HEK293 (cell line): Measurements from ENCODE around the gene INTS7.

Experiments used
- CTCF ChIA-PET: fragments of 350-600 bp; formaldehyde crosslinking; extraction: SDS; loops from one replicate; lab custom pipeline; 2021; ENCODE audit warnings: antibody characterized with exemption; lab: Yijun Ruan, JAX
- POLR2A ChIA-PET: fragments of 300-600 bp; formaldehyde crosslinking; extraction: SDS; loops from one replicate; lab custom pipeline; 2020; ENCODE audit warnings: antibody characterized with exemption, inconsistent platforms; lab: Yijun Ruan, JAX
- H3K27ac ChIP-seq: fragments of 200-500 bp; sonication (Bioruptor generic); 2 replicates; pipeline ENCODE4 v1.5.1; 2014; ENCODE audit warnings: low read depth, low read length, control low read depth, inconsistent platforms; ENCODE audit errors: extremely low read depth
- H3K36me3 ChIP-seq, 2 experiments: fragments of 200-500 bp in 1 of 2; sonication (Bioruptor generic) in 1 of 2; 1 replicate in 1 of 2; 2 replicates in 1 of 2; pipeline ENCODE4 v1.5.1; 2014 to 2017; ENCODE audit warnings: inconsistent platforms in 2 of 2, low read length in 2 of 2; ENCODE audit not compliant: control insufficient read depth in 2 of 2, insufficient read depth in 1 of 2
- H3K4me1 ChIP-seq: fragments of 200-500 bp; sonication (Bioruptor generic); 2 replicates; pipeline ENCODE4 v1.5.1; 2014; ENCODE audit warnings: mild to moderate bottlenecking, low read length, inconsistent platforms; ENCODE audit not compliant: control insufficient read depth, insufficient read depth
- H3K4me3 ChIP-seq: 2 replicates; pipeline ENCODE4 v1.5.1; 2011; ENCODE audit warnings: low read depth, mild to moderate bottlenecking, control low read depth, low read length, moderate library complexity
- H3K9me3 ChIP-seq: fragments of 200-500 bp; sonication (Bioruptor generic); 2 replicates; pipeline ENCODE4 v1.5.1; 2014; ENCODE audit warnings: low read depth, low read length, inconsistent platforms; ENCODE audit not compliant: control insufficient read depth, insufficient read depth
- GLIS1 ChIP-seq: fragments of 450-650 bp; formaldehyde crosslinking; IDR thresholded peaks from 2 replicates; pipeline ENCODE4 v1.5.1; 2016; ENCODE audit warnings: missing biosample characterization, missing genetic modification characterization
- HOXC10 ChIP-seq: sonication (generic); formaldehyde crosslinking; IDR thresholded peaks from 2 replicates; pipeline ENCODE4 v1.8.1; 2023; ENCODE audit warnings: mild to moderate bottlenecking, missing genetic modification reagents
- PRDM4 ChIP-seq: fragments of 450-650 bp; formaldehyde crosslinking; IDR thresholded peaks from 2 replicates; pipeline ENCODE4 v1.5.1; 2017; ENCODE audit warnings: missing biosample characterization, missing genetic modification characterization
- ZBTB21 ChIP-seq: fragments of 450-650 bp; formaldehyde crosslinking; IDR thresholded peaks from 2 replicates; pipeline ENCODE4 v1.5.1; 2017; ENCODE audit warnings: missing biosample characterization, missing genetic modification characterization
- ZBTB26 ChIP-seq: fragments of 450-650 bp; formaldehyde crosslinking; optimal IDR thresholded peaks from 2 replicates; pipeline ENCODE3; 2016; ENCODE audit warnings: missing biosample characterization, mild to moderate bottlenecking, missing genetic modification characterization
- ZBTB6 ChIP-seq: fragments of 450-650 bp; formaldehyde crosslinking; IDR thresholded peaks from 2 replicates; pipeline ENCODE4 v1.5.1; 2017; ENCODE audit warnings: missing biosample characterization, missing genetic modification characterization
- ZFP3 ChIP-seq: fragments of 450-650 bp; formaldehyde crosslinking; IDR thresholded peaks from 2 replicates; pipeline ENCODE4 v1.5.1; 2016; ENCODE audit warnings: low read depth, missing biosample characterization, missing genetic modification characterization
- ZFP37 ChIP-seq: fragments of 450-650 bp; formaldehyde crosslinking; IDR thresholded peaks from 2 replicates; pipeline ENCODE4 v1.5.1; 2016; ENCODE audit warnings: missing biosample characterization, missing genetic modification characterization
- ZIC2 ChIP-seq: fragments of 450-650 bp; formaldehyde crosslinking; IDR thresholded peaks from 2 replicates; pipeline ENCODE4 v1.5.1; 2016; ENCODE audit warnings: missing biosample characterization, missing genetic modification characterization
- ZNF239 ChIP-seq: fragments of 450-650 bp; formaldehyde crosslinking; IDR thresholded peaks from 2 replicates; pipeline ENCODE4 v1.5.1; 2016; ENCODE audit warnings: missing biosample characterization, missing genetic modification characterization
- ZNF488 ChIP-seq: fragments of 450-650 bp; formaldehyde crosslinking; IDR thresholded peaks from 2 replicates; pipeline ENCODE4 v1.5.1; 2016; ENCODE audit warnings: missing biosample characterization, missing genetic modification characterization
- ZNF561 ChIP-seq: fragments of 450-650 bp; IDR thresholded peaks from 2 replicates; pipeline ENCODE4 v1.5.1; 2018; ENCODE audit warnings: missing biosample characterization, missing genetic modification characterization, borderline replicate concordance
- ZNF600 ChIP-seq: fragments of 450-650 bp; formaldehyde crosslinking; IDR thresholded peaks from 2 replicates; pipeline ENCODE4 v1.5.1; 2016; ENCODE audit warnings: missing biosample characterization, missing genetic modification characterization
- ZNF610 ChIP-seq: fragments of 450-650 bp; formaldehyde crosslinking; IDR thresholded peaks from 2 replicates; pipeline ENCODE4 v1.5.1; 2016; ENCODE audit warnings: missing biosample characterization, missing genetic modification characterization, borderline replicate concordance
- ZNF645 ChIP-seq: fragments of 450-650 bp; formaldehyde crosslinking; IDR thresholded peaks from 2 replicates; pipeline ENCODE4; 2016; ENCODE audit warnings: missing biosample characterization, missing genetic modification characterization
- ZNF768 ChIP-seq: fragments of 450-650 bp; formaldehyde crosslinking; IDR thresholded peaks from 2 replicates; pipeline ENCODE4 v1.5.1; 2018; ENCODE audit warnings: missing biosample characterization, mild to moderate bottlenecking, missing genetic modification characterization
- ZNF777 ChIP-seq: fragments of 450-650 bp; formaldehyde crosslinking; IDR thresholded peaks from 2 replicates; pipeline ENCODE4 v1.5.1; 2017; ENCODE audit warnings: missing biosample characterization, missing genetic modification characterization, borderline replicate concordance
- ZNF843 ChIP-seq: fragments of 450-650 bp; formaldehyde crosslinking; IDR thresholded peaks from 2 replicates; pipeline ENCODE4 v1.5.1; 2016; ENCODE audit warnings: missing biosample characterization, missing genetic modification characterization

The INTS7 gene

GRCh38 chr1:211895126-211895759, 140.1 kb downstream of the INTS7 start (continued):
- TF ChIP-seq ZNF488 (no peak), GLIS1 (tag by site-specific recombination) (peak; percentile 39; the same call in 1 of the 2 replicates)

DNA sequence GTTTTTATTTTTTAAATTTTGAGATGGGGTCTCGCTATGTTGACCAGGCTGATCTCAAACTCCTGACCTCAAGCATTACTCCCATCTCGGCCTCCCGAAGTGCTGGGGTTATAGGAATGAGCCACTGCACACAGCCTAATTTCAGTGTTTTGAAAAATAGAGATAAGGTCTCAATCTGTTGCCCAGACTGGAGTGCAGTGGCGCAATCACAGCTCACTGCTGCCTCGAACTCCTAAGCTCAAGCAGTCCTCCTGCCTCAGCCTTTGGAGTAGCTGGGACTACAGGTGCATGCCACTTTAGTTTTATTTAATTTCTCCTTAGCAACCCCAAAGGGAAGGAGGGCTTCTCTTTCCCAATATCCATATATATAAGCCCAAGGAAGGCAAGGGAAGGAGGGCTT, 141.0 kb downstream of the INTS7 start:
- H3K9me3 ChIP-seq, result no peaks in the 10 kb centered on the region
- no peak overlapping the region for H3K4me3 ChIP-seq
- no peak overlapping the region for H3K27ac ChIP-seq
- POLR2A ChIA-PET, result no interaction called here
- TF ChIP-seq ZNF600 (tag by site-specific recombination) (no peak), ZNF777 (tag by site-specific recombination) (no peak), ZIC2 (tag by site-specific recombination) (no peak), ZBTB21 (tag by site-specific recombination) (no peak), ZFP3 (tag by site-specific recombination) (no peak), ZNF645 (tag by site-specific recombination) (no peak), ZNF843 (tag by site-specific recombination) (no peak), ZBTB6 (no peak), ZNF610 (tag by site-specific recombination) (no peak), ZBTB26 (tag by site-specific recombination) (no peak), ZNF561 (tag by site-specific recombination) (no peak), ZNF768 (no peak), ZNF239 (no peak), PRDM4 (tag by site-specific recombination) (no peak), GLIS1 (tag by site-specific recombination) (no peak), HOXC10 (CRISPR knock-in tag) (no peak), ZFP37 (tag by site-specific recombination) (no peak)
- CTCF ChIA-PET, result interaction anchor here (1.1 to 1.4 kb wide), 2 partner anchors 196 to 198 kb away, joined by 4 to 5 read pairs; no protein-coding TSS in a partner anchor
- no peaks in the 10 kb centered on the region for H3K36me3 ChIP-seq
- no peaks in the 10 kb centered on the region for H3K4me1 ChIP-seq
